ENCODE data around the gene TTC28.

The TTC28 gene

DNA sequence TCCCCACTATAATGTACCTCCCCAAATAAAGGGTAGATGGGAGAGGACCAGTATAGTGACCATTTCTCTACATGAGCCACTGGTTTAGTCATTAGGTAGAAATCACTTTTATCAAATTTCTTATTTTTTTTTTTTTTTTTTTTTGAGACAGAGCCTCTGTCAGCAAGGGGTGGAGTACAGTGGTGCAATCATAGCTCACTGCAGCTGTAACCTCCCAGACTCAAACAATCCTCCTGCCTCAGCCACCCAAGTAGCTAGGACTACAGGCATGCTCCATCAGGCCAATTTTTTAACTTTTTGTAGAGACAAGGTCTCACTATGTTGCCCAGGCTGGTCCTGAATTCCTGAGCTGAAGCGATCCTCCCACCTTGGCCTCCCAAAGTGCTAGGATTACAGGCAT, 322.4 kb downstream of the TTC28 start:
- no peak for DNase-seq (ENCODE audit: low spot score)

DNA sequence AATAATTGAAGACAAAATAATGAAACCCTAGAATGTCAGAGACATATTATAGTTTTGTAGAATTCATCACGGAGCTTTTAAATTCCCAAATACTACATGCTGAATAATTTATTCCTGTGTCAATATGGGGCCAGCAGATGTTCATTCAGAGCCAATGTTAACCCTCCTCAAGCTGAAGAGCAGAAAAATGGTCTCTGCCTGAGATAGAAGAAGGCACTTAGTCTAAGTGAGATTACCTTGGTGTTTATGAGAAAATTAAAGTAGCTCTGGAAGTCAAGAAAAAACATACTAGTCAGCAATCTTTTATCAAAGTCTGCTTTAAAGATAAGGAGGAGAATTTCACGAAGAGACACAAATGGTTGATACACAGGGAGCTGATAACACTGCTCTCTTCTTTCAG, 328.2 kb downstream of the TTC28 start:
- DNase-seq (ENCODE audit: low spot score), result no peak

DNA sequence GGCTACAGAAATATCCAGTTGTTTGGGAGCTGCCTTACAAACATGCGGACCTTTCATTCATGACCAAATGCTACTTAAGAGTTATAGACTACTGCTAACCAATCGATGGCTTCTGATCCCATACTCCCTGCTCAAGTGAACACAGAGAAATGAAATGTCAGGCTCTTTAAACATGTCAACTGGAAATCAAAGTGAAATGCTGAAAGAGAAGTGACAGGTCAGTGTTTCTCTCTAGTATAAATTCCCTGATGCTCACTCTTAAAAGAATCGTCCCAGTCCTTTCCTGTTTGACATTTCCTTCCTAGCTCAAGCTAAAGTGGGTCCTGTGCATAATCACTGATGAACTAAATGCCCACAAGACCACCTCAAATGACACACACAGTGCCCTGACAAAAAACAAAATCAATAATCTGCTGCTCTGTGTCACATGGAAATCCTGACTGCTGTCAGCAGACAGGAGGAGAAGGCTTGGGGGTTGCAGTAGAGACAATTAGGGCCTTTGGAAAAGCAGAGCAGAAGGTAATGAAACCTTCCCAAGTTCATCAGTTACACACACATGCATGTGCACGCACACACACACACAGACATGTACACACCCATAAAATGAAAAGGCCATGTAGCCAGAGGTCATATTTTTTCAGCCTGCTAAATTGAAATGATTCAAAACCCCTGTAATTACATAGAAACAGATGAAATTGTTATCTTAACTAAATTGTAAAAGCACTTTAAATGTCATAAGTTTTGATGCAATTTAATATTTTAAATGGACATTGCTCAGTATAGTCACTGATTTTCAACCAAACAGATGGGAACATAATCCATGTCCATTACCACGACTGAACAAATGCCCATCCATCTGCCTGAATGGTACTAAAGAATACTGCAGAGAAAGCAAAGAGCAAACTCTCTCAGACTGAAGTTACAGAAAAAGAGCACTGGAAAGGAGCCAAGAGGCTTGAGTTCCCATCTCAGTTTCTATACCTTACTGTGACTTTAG, 330.7 kb downstream of the TTC28 start:
- no peak for DNase-seq (ENCODE audit: low spot score)

DNA sequence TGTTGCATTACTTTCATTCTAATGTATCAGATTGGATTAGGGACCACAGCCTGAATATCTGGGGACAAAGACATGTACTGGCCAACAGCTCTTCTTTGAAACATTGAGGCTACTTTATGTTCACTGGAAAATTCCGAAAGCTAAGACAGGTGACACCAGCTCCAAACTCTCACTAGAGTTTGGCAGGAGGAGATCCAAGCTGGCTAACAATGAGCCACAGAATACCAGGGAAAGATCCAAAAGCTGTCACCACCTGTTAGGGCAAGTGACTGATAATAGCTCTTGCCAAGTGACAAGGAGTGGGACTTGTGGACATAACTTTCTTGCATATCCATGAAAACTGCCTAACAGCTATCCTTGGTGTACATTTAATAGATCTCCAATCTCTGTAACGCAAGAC, 333.3 kb downstream of the TTC28 start:
- DNase-seq (ENCODE audit: low spot score), result no peak

DNA sequence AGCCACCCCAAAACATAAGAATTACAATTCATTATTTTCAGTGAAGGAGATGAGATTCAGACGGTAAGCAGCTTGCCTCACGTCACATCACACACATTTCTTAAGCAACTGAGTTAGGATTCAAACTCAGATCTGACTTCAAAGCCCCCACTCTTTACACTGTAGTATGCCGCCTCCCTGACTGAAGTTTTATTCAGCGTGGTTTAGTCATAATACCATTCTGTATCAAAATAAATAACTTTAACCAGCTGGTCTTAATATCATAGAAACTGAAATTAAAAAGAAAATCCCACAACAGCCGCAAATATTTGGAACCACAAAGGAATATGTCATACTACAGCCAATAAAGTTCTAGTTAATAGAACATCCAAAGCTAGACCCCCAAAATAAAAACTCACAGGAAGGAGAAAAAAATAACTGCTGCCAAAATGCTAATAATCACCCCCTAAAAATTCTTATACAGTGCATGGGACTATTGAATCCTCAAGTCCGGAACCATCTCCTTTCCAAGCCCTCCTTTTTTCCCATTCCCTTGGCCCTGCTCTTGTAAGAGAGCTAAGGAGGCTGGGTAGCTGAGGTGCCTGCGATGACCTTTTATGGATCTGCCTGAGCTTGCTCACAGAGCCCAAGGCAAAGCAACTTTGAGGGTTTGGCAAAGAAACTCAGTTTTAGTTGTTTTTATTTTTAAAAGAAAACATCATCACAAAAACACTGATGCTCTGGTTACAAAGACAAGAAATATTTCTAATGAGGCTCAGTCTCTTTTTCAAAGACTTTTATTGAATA, 334.5 kb downstream of the TTC28 start:
- no peak for DNase-seq (ENCODE audit: low spot score)

DNA sequence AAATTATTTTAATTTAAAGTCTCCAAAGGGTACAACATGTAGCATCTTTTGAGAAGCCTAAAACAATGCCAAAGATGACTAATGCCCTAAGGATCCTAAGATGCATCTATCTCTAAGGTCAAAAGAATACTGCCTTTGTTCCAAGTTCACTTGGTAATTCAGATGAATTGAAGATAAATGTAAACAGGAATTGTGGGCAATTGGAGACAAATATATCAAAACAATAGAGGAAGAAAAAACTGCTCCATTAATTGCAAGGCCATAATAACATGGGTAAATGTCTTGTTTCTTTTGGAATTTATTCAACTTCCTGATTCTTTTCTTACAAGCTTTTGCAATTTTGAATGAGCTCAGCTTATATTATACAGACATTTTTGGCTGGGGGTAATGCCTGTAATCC, 338.6 kb downstream of the TTC28 start:
- no peak for DNase-seq (ENCODE audit: low spot score)

DNA sequence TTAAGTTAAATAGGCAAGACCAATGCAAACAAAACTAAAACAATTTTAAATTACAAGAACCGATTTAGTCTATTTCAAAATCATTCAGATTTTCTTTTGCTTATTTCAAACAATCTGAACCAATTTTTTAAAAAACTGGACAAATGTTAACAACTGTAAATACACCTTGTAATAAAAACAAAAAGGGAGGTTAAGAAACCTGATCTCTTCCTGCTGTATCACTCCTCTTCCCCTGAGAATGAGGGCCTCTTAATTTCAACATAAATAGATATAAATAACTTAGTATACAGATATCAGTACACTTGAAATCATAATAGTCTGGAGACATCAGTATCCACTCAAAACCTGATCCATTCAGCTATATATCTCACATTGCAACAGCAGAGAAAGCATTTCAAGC, 346.6 kb downstream of the TTC28 start:
- DNase-seq (ENCODE audit: low spot score), result no peak

DNA sequence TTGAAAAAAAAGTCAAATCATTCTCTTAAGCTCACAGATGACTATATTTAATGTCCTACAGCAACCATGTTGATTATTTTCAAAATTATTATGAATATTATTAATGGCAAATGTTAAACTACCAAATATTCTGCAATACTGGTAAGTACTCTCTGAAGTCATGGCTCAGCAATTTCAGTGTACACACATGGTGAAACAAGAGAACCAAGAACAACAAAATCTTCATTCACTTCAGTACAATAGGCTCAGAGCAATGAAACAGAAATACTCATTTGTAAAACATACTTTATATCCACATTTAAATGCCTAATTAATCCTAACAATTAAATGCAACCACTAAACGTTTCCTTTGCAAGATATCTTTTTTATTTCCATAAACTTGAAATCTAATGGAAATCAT, 347.2 kb downstream of the TTC28 start:
- no peak for DNase-seq (ENCODE audit: low spot score)

DNA sequence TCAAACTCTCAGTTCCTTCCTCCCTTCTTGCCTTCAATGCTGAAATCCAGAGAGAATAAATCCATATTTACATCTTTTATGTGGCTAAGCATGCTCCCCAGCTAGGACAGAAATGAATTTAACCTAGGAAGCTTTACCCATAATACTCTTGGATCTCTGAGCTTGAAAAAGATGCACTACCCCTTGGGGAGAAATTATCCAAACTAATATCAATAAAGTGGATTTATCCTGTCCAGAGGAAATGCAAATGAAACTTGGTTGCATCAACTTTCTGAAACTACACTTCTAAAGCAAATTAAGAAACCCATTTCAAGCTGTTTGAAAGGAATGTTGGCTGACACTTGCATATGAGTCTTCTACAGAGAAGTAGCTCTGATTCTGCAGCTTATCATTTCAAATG, 347.9 kb downstream of the TTC28 start:
- DNase-seq (ENCODE audit: low spot score), result no peak

DNA sequence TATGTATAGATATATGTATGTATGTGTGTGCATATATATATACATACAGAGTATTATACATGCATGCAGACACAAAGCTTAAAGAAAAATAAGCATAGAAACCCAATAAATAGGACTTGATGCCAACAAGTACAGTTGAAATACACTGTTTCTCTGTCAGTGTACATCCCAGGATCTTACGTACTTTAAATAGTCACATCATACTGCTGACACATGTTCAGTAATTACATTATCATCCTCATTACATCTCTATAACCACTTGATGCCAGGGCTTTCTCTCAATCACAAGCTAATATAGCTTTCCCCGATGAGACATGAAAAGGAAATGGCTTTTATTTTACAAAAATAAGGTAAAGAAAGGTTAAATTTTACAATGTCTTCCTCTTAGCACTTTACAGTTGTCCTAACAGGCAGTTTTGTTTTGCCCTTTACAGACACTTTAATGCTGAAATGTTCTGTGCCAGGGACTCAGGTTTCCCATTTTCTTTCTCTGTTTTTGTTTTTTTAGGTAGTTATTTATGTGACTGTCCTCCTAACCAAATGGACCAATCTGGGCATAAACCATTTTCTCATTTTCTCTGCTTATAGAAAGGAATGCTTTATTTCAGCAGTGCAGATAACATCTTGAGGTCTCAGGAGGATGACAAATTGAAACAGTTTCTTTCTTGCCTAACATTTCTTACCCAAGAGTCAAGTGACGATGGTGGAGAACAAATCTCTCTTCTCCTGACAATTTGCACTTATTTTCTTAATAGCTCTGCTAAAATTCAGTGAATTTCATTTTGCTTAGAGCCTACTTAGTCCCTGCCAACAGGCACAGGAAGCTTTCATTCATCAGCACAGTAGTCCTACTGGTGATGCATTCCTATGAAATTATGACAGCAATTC, 350.2 kb downstream of the TTC28 start:
- no peak for DNase-seq (ENCODE audit: low spot score)

DNA sequence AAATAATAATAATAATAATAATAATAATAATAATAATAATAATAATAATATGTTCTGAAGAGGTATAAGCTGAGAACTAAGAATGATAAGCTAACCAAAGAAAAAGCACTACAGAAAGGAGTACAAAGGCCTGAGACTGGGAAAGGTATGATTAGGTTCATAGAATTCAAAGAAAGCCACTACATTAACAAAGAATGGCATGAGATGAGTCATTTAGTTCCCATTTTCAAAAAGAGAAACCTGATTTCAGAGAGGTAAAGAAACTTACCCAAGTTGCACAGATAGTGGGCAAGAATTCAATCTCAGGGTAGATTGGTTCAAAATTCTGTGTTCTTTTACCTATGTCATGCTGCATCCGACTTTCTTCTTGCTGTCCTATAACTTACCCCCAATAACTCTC, 350.9 kb downstream of the TTC28 start:
- DNase-seq (ENCODE audit: low spot score), result no peak

DNA sequence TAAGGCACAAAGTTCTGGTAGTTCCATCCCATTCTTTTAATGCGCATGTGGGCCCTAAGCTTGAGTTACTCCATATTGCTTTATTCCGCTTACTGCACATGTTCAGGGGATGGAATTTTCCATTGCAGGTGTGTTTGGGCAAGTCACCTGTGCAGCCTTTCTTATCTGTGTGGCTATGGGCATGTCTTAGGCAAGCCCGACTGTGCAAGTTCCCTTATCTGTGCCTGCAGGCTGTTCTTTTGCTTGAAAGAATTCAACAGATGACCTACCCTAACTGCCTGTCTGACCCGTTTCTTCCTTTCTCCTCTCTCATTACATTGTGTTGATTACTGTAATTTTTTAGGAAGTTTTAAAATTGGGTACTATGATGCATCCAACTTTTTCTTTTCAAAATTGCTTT, 363.6 kb downstream of the TTC28 start:
- no peak for DNase-seq (ENCODE audit: low spot score)

DNA sequence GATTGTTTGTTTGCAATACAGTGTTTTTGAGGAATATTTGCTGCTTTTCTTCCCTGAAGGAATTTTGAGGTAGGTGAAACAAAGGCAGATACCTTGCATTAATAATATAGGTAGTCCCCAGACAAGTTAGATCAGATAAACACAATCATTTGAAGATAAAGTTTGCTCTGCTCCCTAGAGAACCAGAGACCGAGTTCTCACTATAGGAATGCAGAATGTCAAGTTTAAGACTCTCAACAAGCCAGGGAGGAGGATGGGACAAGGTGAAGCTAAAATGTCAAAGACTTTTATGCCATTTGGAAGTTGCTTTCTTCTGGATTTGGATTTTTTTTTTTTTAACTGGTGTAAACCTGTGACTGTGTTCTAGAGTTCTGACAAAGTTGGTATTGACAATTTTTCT, 364.7 kb downstream of the TTC28 start:
- DNase-seq (ENCODE audit: low spot score), result no peak

DNA sequence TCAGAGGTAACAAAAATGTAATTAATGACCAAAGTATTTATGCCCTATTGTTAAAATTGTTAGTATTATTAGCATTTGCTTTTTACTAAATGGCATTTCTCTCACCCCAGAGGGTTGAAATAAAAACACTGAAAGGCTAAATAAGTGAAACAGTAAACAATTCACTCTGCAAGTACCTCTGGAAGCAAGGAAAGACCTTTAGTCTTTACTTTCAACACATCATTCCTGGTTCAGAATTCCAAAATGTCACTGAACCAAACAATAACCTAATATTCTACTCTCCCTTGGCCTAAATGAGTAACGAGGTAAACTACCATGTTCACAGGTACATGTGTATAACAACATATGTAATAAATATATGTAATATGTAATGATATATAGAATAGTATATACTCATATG, 369.3 kb downstream of the TTC28 start:
- DNase-seq (ENCODE audit: low spot score), result no peak

DNA sequence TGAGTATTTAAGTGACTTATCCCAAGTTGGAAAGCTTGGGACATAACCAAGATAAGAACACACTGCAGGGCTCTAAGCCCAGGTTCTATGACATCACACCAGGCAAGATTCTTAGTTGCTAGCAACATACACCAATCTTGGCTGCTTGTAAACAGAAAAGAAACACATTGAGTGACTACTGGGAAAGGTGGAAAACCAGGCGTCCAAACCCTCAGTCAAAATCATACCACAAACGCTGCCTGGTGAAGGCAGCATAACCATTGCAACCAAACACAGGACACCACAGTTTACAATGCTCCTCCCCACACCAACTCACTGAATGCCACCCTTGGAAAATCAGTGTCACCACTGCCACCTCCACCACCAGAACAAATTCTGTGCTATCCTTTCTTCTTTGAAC, 379.9 kb downstream of the TTC28 start:
- no peak for DNase-seq (ENCODE audit: low spot score)

DNA sequence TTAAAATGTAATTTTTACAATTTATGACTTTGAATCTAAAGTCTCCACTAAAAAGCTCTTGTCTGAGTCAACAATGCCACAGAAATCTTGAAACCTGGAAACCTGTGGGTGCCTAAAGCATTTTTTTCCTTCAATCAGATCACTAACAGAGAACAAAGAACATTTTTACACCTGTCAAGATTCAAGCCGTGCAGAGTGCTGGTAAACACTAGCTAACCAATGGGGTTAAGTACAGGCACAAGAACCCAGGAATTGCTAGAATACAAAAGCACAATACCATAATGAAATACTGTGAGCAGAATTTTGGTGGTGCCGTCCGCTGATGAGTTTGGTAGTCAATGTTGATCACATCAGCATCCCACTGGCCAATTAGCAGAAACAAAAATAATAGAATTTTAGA, 380.3 kb downstream of the TTC28 start:
- DNase-seq (ENCODE audit: low spot score), result no peak

DNA sequence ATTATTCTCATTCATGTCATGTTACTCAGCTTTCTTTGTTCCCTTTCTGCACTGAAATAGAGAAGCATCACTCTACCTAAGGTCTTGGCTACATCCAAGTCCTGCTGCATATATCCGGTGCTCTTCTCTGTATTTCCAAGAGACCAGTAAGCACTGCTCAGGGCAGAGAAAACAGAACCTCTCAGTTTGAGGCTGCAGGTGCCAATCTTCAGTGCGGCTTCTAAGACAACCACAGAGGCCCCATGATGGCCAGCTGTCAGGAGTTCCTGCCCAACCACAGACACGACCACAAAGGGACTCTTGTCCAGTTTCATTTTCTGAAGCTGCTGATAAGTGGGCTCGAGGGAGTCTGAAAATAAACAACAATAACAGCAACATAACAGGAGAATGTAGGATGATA, 382.1 kb downstream of the TTC28 start:
- DNase-seq (ENCODE audit: low spot score), result no peak

DNA sequence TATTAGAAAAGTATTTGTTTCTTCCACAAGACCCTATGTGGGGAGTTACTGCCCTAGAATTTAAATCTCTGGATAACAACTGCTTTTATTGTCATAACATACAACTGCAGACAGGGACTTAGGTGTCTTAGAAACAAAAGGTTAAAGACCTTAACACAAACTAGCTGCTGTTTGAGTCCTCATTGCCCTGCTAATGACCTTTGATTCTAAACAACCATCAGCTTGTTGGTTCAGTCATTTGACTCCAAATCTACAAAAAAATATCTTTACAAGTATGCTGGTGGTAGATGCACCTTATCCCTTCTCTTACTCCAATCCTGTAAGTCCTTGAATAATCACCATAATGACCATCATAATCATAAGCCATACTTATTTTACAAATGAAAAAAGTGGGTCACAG, 383.2 kb downstream of the TTC28 start:
- DNase-seq (ENCODE audit: low spot score), result no peak

DNA sequence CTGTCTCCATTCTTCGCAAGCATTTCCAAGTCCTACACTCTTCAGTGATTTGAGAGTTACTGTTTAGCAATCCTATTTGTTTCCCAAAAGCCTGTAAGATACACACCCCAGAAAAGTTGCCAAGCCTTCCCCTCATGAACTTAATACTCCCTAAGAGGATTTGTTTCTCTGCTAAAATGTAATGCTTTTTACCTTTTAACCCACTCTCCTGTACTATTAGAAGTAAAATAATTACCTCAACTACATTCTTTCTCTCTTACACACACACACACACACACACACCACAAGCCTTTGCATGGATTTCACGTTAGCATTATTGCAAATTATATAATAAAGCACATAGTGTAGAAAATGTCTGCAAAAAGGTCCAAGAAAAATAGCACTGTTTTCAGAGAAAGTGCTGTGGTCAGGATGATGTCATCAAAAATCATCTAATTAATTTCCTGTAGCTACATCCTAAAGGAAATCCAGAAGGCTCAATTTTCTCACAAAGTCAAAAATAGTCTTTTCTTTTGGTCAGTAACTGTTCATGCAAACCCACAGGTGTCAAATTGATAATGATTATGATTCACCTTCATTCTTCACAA, 396.5 kb downstream of the TTC28 start:
- DNase-seq (ENCODE audit: low spot score), result no peak

DNA sequence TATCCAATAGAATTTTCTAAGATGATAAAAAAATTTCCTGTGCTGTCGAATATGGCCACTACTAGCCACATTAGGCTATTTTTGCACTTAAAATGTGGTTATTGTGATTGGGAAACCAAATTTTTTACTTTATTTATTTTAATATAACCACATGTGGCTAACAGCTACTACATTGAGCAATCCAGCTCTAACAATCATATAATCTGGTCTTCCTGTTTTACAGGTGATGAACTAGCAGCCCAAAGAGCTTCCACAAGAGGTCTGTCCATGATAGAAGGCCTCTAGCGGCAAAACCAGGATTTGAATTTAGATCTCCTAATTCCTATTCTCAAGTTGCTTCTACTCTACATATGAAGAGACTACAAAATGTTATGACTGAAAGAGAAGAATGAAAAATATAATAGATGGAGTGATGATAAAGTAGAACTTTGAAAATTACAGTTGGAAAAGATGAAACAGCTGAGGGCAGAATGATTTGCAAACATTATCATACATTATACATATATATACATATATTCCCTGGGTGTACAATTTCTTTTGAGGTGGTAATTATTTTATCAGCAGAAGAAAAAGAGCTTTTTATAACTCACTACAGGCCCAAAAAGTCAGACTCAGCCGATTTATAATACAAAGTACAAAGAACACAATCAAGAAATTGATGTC, 397.1 kb downstream of the TTC28 start:
- no peak for DNase-seq (ENCODE audit: low spot score)

DNA sequence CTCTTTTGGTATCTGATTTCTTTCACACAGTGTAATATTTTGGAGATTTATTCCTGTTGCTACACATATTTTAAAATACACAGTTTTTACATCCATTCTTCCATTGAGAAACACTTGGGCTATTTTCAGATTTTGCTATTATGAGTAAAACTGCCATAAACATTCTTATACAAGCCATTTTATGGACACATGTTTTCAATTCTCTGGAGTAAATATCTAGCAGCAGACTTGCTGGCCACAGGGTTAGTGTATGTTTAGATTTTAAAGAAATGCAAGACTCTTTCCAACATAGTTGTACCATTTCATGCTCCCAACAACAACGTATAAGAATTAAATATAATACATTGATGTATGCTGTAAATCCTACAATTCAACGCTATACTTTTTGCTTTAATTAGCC, 399.8 kb downstream of the TTC28 start:
- DNase-seq (ENCODE audit: low spot score), result no peak

Measured in left forelimb (tissue), 1 donor.